GM23338 (cell line): Measurements from ENCODE around the gene B3GNT3. TPM values are rescaled to one million over a fixed set of nuclear protein-coding genes. Genes with fewer than 3 reads are reported as not detected.

Experiments used
- ATAC-seq: fragments of 200-7000 bp; cut with Tn5 transposase; 3 replicates; pipeline ENCODE4 v1.9.1; 2020
- DNase-seq: peaks from one replicate; pipeline ENCODE4 v3.0.0-alpha.2; 2015; ENCODE audit warnings: low spot score
- H2AFZ ChIP-seq: fragments of 200-600 bp; sonication (generic); 2 replicates; pipeline ENCODE4 v1.8.0; 2016; ENCODE audit warnings: antibody characterized with exemption, mild to moderate bottlenecking, moderate library complexity
- H3F3A ChIP-seq: fragments of 200-600 bp; sonication (generic); replicated peaks from 2 replicates; pipeline ENCODE4 v1.8.0; 2017; ENCODE audit warnings: antibody characterized with exemption, mixed run types, low read depth
- H3K27ac ChIP-seq: fragments of 200-600 bp; sonication (generic); 2 replicates; pipeline ENCODE4 v1.6.1; 2016; ENCODE audit warnings: low read depth
- H3K27me3 ChIP-seq: fragments of 200-600 bp; sonication (generic); 2 replicates; pipeline ENCODE4 v1.8.0; 2016; ENCODE audit warnings: mild to moderate bottlenecking, mixed run types, moderate library complexity; ENCODE audit not compliant: insufficient read depth
- H3K36me3 ChIP-seq: fragments of 200-600 bp; sonication (generic); 2 replicates; pipeline ENCODE4 v1.8.0; 2016; ENCODE audit warnings: mild to moderate bottlenecking; ENCODE audit not compliant: insufficient read depth
- H3K4me1 ChIP-seq: fragments of 200-600 bp; sonication (generic); 2 replicates; pipeline ENCODE4 v1.8.0; 2016; ENCODE audit warnings: mild to moderate bottlenecking, moderate library complexity; ENCODE audit not compliant: insufficient read depth
- H3K4me2 ChIP-seq: fragments of 200-600 bp; sonication (generic); 2 replicates; pipeline ENCODE4 v1.7.1; 2017; ENCODE audit warnings: mixed run types
- H3K4me3 ChIP-seq: fragments of 200-600 bp; sonication (generic); 2 replicates; pipeline ENCODE4 v1.6.1; 2016; ENCODE audit warnings: mixed run types
- H3K79me2 ChIP-seq: fragments of 200-600 bp; sonication (generic); replicated peaks from 2 replicates; pipeline ENCODE4 v1.8.0; 2017; ENCODE audit warnings: mild to moderate bottlenecking; ENCODE audit not compliant: insufficient read depth
- H3K9me2 ChIP-seq: fragments of 200-600 bp; sonication (generic); 2 replicates; pipeline ENCODE4 v1.8.0; 2017; ENCODE audit not compliant: insufficient read depth
- H4K20me1 ChIP-seq: fragments of 200-600 bp; sonication (generic); replicated peaks from 2 replicates; pipeline ENCODE4 v1.8.0; 2017; ENCODE audit warnings: mild to moderate bottlenecking; ENCODE audit not compliant: insufficient read depth
- H3K27ac Mint-ChIP-seq: 2 replicates; pipeline ENCODE4 v1.8.0; 2020; ENCODE audit warnings: inconsistent platforms, mild to moderate bottlenecking, moderate library complexity, mixed read lengths
- H3K27me3 Mint-ChIP-seq: 3 replicates; pipeline ENCODE4 v1.8.0; 2022; ENCODE audit warnings: low read depth, mild to moderate bottlenecking, moderate library complexity, mixed read lengths, inconsistent platforms; ENCODE audit not compliant: insufficient read depth, poor library complexity
- H3K36me3 Mint-ChIP-seq: 3 replicates; pipeline ENCODE4 v1.8.0; 2021; ENCODE audit warnings: low read depth, mild to moderate bottlenecking, inconsistent platforms, moderate library complexity, mixed read lengths
- H3K4me1 Mint-ChIP-seq: 3 replicates; pipeline ENCODE4 v1.8.0; 2020; ENCODE audit warnings: mild to moderate bottlenecking, inconsistent platforms, mixed read lengths
- H3K4me3 Mint-ChIP-seq: 3 replicates; pipeline ENCODE4 v1.8.0; 2021; ENCODE audit warnings: moderate library complexity, mild to moderate bottlenecking, inconsistent platforms, mixed read lengths
- H3K9me3 Mint-ChIP-seq: 3 replicates; pipeline ENCODE4 v1.8.0; 2020; ENCODE audit warnings: moderate library complexity, mild to moderate bottlenecking, inconsistent platforms, mixed read lengths
- EZH2 ChIP-seq: fragments of 200-600 bp; sonication (generic); IDR thresholded peaks from one replicate; pipeline ENCODE4 v1.8.0; 2017; ENCODE audit warnings: antibody characterized with exemption, mild to moderate bottlenecking, low read depth; ENCODE audit not compliant: unreplicated experiment
- JUNB ChIP-seq: IDR thresholded peaks from one replicate; pipeline ENCODE4 v1.6.1; 2016; ENCODE audit warnings: antibody characterized with exemption; ENCODE audit not compliant: unreplicated experiment
- NANOG ChIP-seq: IDR thresholded peaks from 2 replicates; pipeline ENCODE4 v1.6.1; 2016; ENCODE audit warnings: antibody characterized with exemption, borderline replicate concordance
- STAT1 ChIP-seq: IDR thresholded peaks from one replicate; pipeline ENCODE4 v1.6.1; 2016; ENCODE audit warnings: antibody characterized with exemption; ENCODE audit not compliant: unreplicated experiment
- ZNF331 ChIP-seq: fragments of 250-450 bp; sonication (Bioruptor Pico); IDR thresholded peaks from 2 replicates; pipeline ENCODE4 v1.5.0; 2020; ENCODE audit warnings: low read depth, mild to moderate bottlenecking, moderate library complexity
- polyA plus RNA-seq: library from polyadenylated mRNA; unstranded; fragments of >200 nt; fragmentation: Nextera tagmentation; extraction: Ambion mirVana; gene quantifications from 2 replicates; pipeline ENCODE4 v1.2.1, GENCODE V29; 2016
- total RNA-seq: library from RNA; depleted of rRNA; stranded (reverse); fragments of >200 nt; shearing (Covaris generic); gene quantifications from 2 replicates; pipeline ENCODE4 v1.2.3, GENCODE V29; 2014
- TF ChIP-seq, protein P1 (sequence below): IDR thresholded peaks from one replicate; pipeline ENCODE4 v1.6.1; 2018; ENCODE audit warnings: antibody characterized with exemption; ENCODE audit not compliant: unreplicated experiment
- TF ChIP-seq, protein P2 (sequence below): fragments of 250-450 bp; sonication (Bioruptor Pico); IDR thresholded peaks from 2 replicates; pipeline ENCODE4 v1.5.0; 2020; ENCODE audit warnings: mild to moderate bottlenecking, moderate library complexity

B3GNT3 gene
- total and polyA plus RNA-seq, 2 experiments from 2014 or later, result 0.99 to 1.9 TPM

DNA sequence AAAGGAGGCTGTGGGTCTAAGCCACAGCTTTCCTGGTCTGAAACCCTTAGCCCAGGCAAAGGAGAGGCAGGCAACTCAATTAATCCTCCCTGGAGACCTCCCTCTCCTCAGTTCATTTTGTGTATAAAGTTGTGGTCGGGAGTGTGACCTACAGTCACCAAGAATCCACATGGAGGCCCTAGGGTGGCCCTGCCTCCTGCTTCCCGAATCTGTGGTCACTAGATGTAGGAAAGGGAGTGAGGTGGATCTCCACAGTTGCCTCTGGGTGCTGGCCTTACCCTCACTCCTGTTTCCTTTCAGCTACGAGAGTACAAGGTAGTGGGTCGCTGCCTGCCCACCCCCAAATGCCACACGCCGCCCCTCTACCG is 66.0 kb downstream of the B3GNT3 start:
- Mint-ChIP-seq H3K4me3 (peak overlapping the region; percentile 99), H3K27me3 (peaks cover 31% of the 10 kb centered on the region), H3K9me3 (peaks cover 11% of the 10 kb centered on the region; the same call in 2 of the 3 replicates), H3K27ac (peak overlapping the region; percentile 100), H3K4me1 (peaks cover 17% of the 10 kb centered on the region), H3K36me3 (peaks cover 64% of the 10 kb centered on the region)
- H3K79me2 ChIP-seq, result peaks cover 29% of the 10 kb centered on the region
- H3K36me3 ChIP-seq, result peaks cover 37% of the 10 kb centered on the region
- H4K20me1 ChIP-seq, result peaks cover 45% of the 10 kb centered on the region
- H3K27me3 ChIP-seq, result no peaks in the 10 kb centered on the region
- no peak for TF ChIP-seq NANOG
- no peak for TF ChIP-seq STAT1
- TF ChIP-seq, protein P1, sequence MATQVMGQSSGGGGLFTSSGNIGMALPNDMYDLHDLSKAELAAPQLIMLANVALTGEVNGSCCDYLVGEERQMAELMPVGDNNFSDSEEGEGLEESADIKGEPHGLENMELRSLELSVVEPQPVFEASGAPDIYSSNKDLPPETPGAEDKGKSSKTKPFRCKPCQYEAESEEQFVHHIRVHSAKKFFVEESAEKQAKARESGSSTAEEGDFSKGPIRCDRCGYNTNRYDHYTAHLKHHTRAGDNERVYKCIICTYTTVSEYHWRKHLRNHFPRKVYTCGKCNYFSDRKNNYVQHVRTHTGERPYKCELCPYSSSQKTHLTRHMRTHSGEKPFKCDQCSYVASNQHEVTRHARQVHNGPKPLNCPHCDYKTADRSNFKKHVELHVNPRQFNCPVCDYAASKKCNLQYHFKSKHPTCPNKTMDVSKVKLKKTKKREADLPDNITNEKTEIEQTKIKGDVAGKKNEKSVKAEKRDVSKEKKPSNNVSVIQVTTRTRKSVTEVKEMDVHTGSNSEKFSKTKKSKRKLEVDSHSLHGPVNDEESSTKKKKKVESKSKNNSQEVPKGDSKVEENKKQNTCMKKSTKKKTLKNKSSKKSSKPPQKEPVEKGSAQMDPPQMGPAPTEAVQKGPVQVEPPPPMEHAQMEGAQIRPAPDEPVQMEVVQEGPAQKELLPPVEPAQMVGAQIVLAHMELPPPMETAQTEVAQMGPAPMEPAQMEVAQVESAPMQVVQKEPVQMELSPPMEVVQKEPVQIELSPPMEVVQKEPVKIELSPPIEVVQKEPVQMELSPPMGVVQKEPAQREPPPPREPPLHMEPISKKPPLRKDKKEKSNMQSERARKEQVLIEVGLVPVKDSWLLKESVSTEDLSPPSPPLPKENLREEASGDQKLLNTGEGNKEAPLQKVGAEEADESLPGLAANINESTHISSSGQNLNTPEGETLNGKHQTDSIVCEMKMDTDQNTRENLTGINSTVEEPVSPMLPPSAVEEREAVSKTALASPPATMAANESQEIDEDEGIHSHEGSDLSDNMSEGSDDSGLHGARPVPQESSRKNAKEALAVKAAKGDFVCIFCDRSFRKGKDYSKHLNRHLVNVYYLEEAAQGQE, result no peak
- TF ChIP-seq, protein P2, sequence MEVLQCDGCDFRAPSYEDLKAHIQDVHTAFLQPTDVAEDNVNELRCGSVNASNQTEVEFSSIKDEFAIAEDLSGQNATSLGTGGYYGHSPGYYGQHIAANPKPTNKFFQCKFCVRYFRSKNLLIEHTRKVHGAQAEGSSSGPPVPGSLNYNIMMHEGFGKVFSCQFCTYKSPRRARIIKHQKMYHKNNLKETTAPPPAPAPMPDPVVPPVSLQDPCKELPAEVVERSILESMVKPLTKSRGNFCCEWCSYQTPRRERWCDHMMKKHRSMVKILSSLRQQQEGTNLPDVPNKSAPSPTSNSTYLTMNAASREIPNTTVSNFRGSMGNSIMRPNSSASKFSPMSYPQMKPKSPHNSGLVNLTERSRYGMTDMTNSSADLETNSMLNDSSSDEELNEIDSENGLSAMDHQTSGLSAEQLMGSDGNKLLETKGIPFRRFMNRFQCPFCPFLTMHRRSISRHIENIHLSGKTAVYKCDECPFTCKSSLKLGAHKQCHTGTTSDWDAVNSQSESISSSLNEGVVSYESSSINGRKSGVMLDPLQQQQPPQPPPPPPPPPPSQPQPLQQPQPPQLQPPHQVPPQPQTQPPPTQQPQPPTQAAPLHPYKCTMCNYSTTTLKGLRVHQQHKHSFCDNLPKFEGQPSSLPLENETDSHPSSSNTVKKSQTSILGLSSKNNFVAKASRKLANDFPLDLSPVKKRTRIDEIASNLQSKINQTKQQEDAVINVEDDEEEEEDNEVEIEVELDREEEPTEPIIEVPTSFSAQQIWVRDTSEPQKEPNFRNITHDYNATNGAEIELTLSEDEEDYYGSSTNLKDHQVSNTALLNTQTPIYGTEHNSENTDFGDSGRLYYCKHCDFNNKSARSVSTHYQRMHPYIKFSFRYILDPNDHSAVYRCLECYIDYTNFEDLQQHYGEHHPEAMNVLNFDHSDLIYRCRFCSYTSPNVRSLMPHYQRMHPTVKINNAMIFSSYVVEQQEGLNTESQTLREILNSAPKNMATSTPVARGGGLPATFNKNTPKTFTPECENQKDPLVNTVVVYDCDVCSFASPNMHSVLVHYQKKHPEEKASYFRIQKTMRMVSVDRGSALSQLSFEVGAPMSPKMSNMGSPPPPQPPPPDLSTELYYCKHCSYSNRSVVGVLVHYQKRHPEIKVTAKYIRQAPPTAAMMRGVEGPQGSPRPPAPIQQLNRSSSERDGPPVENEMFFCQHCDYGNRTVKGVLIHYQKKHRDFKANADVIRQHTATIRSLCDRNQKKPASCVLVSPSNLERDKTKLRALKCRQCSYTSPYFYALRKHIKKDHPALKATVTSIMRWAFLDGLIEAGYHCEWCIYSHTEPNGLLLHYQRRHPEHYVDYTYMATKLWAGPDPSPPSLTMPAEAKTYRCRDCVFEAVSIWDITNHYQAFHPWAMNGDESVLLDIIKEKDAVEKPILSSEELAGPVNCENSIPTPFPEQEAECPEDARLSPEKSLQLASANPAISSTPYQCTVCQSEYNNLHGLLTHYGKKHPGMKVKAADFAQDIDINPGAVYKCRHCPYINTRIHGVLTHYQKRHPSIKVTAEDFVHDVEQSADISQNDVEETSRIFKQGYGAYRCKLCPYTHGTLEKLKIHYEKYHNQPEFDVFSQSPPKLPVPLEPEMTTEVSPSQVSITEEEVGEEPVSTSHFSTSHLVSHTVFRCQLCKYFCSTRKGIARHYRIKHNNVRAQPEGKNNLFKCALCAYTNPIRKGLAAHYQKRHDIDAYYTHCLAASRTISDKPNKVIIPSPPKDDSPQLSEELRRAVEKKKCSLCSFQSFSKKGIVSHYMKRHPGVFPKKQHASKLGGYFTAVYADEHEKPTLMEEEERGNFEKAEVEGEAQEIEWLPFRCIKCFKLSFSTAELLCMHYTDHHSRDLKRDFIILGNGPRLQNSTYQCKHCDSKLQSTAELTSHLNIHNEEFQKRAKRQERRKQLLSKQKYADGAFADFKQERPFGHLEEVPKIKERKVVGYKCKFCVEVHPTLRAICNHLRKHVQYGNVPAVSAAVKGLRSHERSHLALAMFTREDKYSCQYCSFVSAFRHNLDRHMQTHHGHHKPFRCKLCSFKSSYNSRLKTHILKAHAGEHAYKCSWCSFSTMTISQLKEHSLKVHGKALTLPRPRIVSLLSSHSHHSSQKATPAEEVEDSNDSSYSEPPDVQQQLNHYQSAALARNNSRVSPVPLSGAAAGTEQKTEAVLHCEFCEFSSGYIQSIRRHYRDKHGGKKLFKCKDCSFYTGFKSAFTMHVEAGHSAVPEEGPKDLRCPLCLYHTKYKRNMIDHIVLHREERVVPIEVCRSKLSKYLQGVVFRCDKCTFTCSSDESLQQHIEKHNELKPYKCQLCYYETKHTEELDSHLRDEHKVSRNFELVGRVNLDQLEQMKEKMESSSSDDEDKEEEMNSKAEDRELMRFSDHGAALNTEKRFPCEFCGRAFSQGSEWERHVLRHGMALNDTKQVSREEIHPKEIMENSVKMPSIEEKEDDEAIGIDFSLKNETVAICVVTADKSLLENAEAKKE, result no peak
- TF ChIP-seq ZNF331 (CRISPR knock-in tag), result no peak
- TF ChIP-seq EZH2, result no peak
- TF ChIP-seq JUNB, result no peak
- peak overlapping the region; percentile 100 for H3K4me3 ChIP-seq
- H3K9me2 ChIP-seq, result no peaks in the 10 kb centered on the region
- H3K4me2 ChIP-seq, result peak overlapping the region; percentile 100
- H3F3A ChIP-seq, result peaks cover 56% of the 10 kb centered on the region
- ATAC-seq (no peak), DNase-seq (no peak)
- H3K27ac ChIP-seq, result peak overlapping the region; percentile 90
- peaks cover 9% of the 10 kb centered on the region; the same call in 1 of the 2 replicates for H3K4me1 ChIP-seq
- H2AFZ ChIP-seq, result no peak overlapping the region
